ENCODE measurements around the gene TXNRD1.
"Not testable (repeated sequence)": the region's sequence is repeated elsewhere in the genome, so short reads cannot be mapped to it uniquely, and the experiment has no call there.

Gene TXNRD1

GRCh38 chr12:104258476-104259067, 43.0 kb downstream of the TXNRD1 start:
- H3K9me3 ChIP-seq (ENCODE audit: low read length): no peaks in the 10 kb centered on the region
- no peaks in the 10 kb centered on the region for H3K27me3 ChIP-seq (ENCODE audit: insufficient read depth, low read length)
- no peaks in the 10 kb centered on the region for H3K4me1 ChIP-seq (ENCODE audit: insufficient read depth, low read length)
- no peaks in the 10 kb centered on the region for H3K36me3 ChIP-seq (ENCODE audit: insufficient read depth, low read length)
- H3K4me3 ChIP-seq (ENCODE audit: low read length): no peak overlapping the region
- H2AFZ ChIP-seq (ENCODE audit: low read depth, low read length): no peak overlapping the region

DNA sequence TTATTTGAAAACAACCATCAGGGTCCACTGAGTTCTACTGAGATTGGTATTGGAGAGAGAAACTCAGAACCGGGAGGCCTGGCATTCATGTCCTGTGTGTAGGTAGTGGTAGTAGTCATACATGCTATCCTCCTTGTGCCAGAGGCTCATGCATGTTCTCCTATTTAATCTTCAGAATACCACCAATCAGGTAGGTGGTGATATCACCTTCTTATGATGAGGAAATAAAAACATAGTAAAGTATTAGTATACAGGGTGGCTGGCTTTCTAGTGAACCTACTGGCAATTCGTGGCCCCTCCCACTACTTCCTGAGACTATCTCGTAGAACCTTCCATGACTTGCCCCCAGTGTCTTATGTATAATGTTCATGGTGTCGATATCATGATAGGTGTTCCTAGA, 47.4 kb downstream of the TXNRD1 start:
- Histone ChIP-seq H3K9me3 (ENCODE audit: low read length) (no peaks in the 10 kb centered on the region), H3K4me1 (ENCODE audit: insufficient read depth, low read length) (peaks cover 6% of the 10 kb centered on the region), H3K4me3 (ENCODE audit: low read length) (no peak overlapping the region)

DNA sequence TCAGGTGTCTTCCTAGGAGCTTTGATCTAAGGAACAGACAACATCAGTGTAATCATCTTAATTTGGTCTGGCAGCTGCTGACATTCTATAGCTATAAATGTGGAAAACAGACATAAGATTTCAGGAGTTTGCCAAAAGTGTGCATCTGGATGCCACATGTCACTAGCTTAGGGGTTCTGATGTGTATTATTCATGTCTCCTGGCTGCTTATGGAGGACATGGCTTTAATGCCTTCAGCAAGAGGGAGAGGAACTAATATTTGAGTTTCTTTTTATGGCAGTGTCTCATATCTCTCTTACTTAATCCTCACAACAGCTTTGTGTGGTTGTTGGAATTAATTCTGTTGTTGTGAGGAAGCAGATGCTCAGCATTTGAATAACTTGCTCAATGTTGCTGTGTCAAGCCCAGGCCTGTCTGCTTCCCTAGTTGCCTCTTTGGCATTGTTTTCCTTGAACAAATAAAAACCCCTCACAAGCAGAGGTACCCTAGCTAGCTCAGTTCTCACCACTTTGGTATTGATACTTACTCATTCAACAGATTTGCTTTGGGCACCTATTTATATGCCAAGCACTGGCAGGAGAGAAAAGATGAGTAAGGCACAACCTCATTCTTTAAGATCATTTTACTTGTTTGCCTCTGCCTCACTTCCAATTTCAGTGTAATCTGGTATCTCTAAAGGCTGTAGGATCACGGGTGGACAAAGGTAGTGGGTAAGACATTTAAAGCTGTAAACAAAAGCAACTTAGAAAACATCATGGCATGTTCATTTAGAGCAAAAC, 48.2 kb downstream of the TXNRD1 start:
- no peaks in the 10 kb centered on the region for H3K27me3 ChIP-seq (ENCODE audit: insufficient read depth, low read length)
- peaks cover 6% of the 10 kb centered on the region for H3K4me1 ChIP-seq (ENCODE audit: insufficient read depth, low read length)
- no peaks in the 10 kb centered on the region for H3K9me3 ChIP-seq (ENCODE audit: low read length)
- H2AFZ ChIP-seq (ENCODE audit: low read depth, low read length): peak overlapping the region; percentile 68
- H3K4me3 ChIP-seq (ENCODE audit: low read length): no peak overlapping the region
- no peaks in the 10 kb centered on the region for H3K36me3 ChIP-seq (ENCODE audit: insufficient read depth, low read length)

More for the DNA sequence above, 47.4 kb downstream of the TXNRD1 start:
- Histone ChIP-seq H3K27me3 (ENCODE audit: insufficient read depth, low read length) (no peaks in the 10 kb centered on the region), H3K36me3 (ENCODE audit: insufficient read depth, low read length) (no peaks in the 10 kb centered on the region), H2AFZ (ENCODE audit: low read depth, low read length) (no peak overlapping the region)

DNA sequence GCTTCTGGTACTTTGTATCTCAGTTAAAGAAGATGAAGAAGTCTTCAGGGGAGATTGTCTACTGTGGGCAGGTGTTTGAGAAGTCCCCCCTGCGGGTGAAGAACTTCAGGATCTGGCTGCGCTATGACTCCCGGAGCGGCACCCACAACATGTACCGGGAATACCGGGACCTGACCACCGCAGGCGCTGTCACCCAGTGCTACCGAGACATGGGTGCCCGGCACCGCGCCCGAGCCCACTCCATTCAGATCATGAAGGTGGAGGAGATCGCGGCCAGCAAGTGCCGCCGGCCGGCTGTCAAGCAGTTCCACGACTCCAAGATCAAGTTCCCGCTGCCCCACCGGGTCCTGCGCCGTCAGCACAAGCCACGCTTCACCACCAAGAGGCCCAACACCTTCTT, 49.9 kb downstream of the TXNRD1 start:
- not testable (repeated sequence) for H3K9me3 ChIP-seq (ENCODE audit: low read length); H3K36me3 ChIP-seq (ENCODE audit: insufficient read depth, low read length); H3K4me1 ChIP-seq (ENCODE audit: insufficient read depth, low read length); H2AFZ ChIP-seq (ENCODE audit: low read depth, low read length); H3K4me3 ChIP-seq (ENCODE audit: low read length); H3K27me3 ChIP-seq (ENCODE audit: insufficient read depth, low read length)

DNA sequence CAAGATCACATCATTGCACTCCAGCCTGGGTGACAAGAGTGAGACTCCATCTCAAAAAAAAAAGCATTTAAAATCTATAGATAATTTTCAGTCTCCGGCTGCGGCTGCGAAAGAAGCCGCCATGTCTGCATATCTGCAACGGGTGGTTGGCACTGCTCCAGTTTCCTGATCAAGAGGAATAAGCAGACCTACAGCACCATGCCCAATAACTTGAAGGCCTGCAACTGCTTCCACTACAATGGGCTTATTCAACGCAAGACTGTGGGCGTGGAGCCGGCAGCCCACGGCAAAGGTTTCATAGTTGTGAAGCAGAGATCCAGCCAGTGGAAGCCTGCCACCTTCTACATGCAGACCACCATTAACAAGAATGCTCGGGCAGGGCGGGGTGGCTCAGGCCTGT, 57.4 kb downstream of the TXNRD1 start:
- Histone ChIP-seq H3K27me3 (ENCODE audit: insufficient read depth, low read length) (no peaks in the 10 kb centered on the region), H3K36me3 (ENCODE audit: insufficient read depth, low read length) (no peaks in the 10 kb centered on the region), H3K4me3 (ENCODE audit: low read length) (no peak overlapping the region), H3K9me3 (ENCODE audit: low read length) (no peaks in the 10 kb centered on the region), H3K4me1 (ENCODE audit: insufficient read depth, low read length) (no peaks in the 10 kb centered on the region), H2AFZ (ENCODE audit: low read depth, low read length) (no peak overlapping the region)

DNA sequence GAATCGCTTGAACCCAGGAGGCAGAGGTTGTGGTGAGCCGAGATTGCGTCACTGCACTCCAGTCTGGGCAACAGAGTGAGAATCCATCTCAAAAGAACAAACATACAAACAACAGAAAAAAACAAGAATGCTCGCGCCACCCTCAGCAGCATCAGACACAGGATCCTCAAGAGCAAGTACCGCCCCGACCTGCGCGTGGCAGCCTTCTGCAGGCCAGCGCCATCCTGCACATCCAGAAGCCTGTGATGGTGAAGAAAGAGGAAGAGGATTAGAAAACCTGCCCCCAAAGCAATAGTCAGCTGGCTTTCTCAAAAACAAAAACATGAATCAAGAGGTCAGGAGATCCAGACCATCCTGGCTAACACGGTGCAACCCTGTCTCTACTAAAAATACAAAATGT, 57.9 kb downstream of the TXNRD1 start:
- Histone ChIP-seq H3K4me1 (ENCODE audit: insufficient read depth, low read length) (no peaks in the 10 kb centered on the region), H3K27me3 (ENCODE audit: insufficient read depth, low read length) (no peaks in the 10 kb centered on the region), H2AFZ (ENCODE audit: low read depth, low read length) (no peak overlapping the region), H3K36me3 (ENCODE audit: insufficient read depth, low read length) (no peaks in the 10 kb centered on the region), H3K9me3 (ENCODE audit: low read length) (no peaks in the 10 kb centered on the region), H3K4me3 (ENCODE audit: low read length) (no peak overlapping the region)

- no peaks in the 10 kb centered on the region for H3K4me1 ChIP-seq (ENCODE audit: insufficient read depth, low read length)
- no peaks in the 10 kb centered on the region for H3K36me3 ChIP-seq (ENCODE audit: insufficient read depth, low read length)
- no peak overlapping the region for H2AFZ ChIP-seq (ENCODE audit: low read depth, low read length)
- H3K4me3 ChIP-seq (ENCODE audit: low read length): no peak overlapping the region
- no peaks in the 10 kb centered on the region for H3K9me3 ChIP-seq (ENCODE audit: low read length)
- no peaks in the 10 kb centered on the region for H3K27me3 ChIP-seq (ENCODE audit: insufficient read depth, low read length)
Observed at GRCh38 chr12:104274811-104275210, 59.2 kb downstream of the TXNRD1 start.

DNA sequence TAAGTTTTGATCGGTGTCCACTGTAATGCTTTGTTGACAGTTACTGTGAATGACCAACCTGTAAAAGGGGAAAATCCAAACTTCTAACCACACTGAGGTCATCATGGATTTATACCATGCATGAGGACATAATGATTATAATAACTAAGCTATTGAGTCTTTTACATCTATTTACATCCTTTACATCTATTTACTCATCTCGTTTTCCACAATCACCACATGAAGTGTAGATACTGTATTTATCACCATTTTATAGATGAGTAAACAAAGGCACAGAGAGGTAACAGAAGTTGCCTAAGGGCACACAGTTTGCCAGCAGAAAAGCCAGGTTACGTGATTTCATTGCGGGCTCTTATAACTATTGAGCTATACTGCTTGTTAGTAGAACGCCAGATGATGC, 60.1 kb downstream of the TXNRD1 start:
- Histone ChIP-seq H3K9me3 (ENCODE audit: low read length) (no peaks in the 10 kb centered on the region), H3K4me1 (ENCODE audit: insufficient read depth, low read length) (no peaks in the 10 kb centered on the region), H2AFZ (ENCODE audit: low read depth, low read length) (no peak overlapping the region), H3K27me3 (ENCODE audit: insufficient read depth, low read length) (no peaks in the 10 kb centered on the region), H3K36me3 (ENCODE audit: insufficient read depth, low read length) (no peaks in the 10 kb centered on the region), H3K4me3 (ENCODE audit: low read length) (no peak overlapping the region)

DNA sequence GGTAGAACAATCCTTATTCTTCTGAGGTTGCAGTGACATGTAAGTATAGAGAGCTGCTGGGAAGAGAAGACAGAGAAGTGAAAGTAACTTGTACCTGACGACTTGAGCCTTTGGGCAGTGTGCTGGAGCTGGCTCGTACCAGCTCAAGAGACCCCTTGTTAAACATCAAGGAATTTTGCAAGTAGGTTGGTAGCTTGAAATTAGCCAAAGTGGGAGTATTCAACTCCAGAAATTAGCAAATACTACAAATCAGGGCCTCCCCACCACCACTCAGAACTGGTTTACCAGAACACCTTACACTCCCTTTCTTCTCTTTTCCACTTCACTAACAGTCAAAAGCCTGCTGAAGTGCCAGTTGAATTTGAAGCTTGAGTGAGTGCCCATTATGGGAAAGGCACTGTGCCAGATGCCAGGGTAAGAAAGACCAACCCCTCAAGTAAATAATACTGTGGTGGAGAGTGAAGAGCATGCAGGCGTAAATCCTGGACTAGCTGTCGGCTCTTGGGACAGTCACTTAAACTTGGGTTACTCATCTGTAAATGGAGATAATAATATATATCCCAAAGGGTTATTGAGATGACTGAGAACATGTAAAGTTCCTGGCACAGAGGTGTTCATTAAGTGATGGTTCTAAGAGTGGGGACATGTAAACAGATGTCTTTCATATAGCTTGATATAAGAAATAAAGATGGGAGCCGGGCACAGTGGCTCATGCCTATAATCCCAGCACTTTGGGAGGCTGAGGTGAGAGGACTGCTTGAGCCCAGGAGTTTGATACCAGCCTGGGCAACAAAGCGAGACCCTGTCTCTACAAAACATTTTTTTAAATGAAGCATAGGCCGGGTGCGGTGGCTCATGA, 60.9 kb downstream of the TXNRD1 start:
- Histone ChIP-seq H3K4me1 (ENCODE audit: insufficient read depth, low read length) (no peaks in the 10 kb centered on the region), H3K27me3 (ENCODE audit: insufficient read depth, low read length) (no peaks in the 10 kb centered on the region), H3K36me3 (ENCODE audit: insufficient read depth, low read length) (no peaks in the 10 kb centered on the region), H3K4me3 (ENCODE audit: low read length) (no peak overlapping the region), H2AFZ (ENCODE audit: low read depth, low read length) (no peak overlapping the region), H3K9me3 (ENCODE audit: low read length) (no peaks in the 10 kb centered on the region)

- Histone ChIP-seq H3K4me1 (ENCODE audit: insufficient read depth, low read length) (no peaks in the 10 kb centered on the region), H3K36me3 (ENCODE audit: insufficient read depth, low read length) (no peaks in the 10 kb centered on the region), H3K4me3 (ENCODE audit: low read length) (no peak overlapping the region), H2AFZ (ENCODE audit: low read depth, low read length) (no peak overlapping the region), H3K9me3 (ENCODE audit: low read length) (no peaks in the 10 kb centered on the region), H3K27me3 (ENCODE audit: insufficient read depth, low read length) (no peaks in the 10 kb centered on the region)
Observed at GRCh38 chr12:104279164-104279563, 63.6 kb downstream of the TXNRD1 start.

GRCh38 chr12:104280111-104280510, 64.5 kb downstream of the TXNRD1 start:
- Histone ChIP-seq H3K4me1 (ENCODE audit: insufficient read depth, low read length) (no peaks in the 10 kb centered on the region), H3K27me3 (ENCODE audit: insufficient read depth, low read length) (no peaks in the 10 kb centered on the region), H3K9me3 (ENCODE audit: low read length) (no peaks in the 10 kb centered on the region), H3K4me3 (ENCODE audit: low read length) (no peak overlapping the region), H2AFZ (ENCODE audit: low read depth, low read length) (no peak overlapping the region), H3K36me3 (ENCODE audit: insufficient read depth, low read length) (no peaks in the 10 kb centered on the region)

GRCh38 chr12:104280717-104281458, 65.3 kb downstream of the TXNRD1 start:
- Histone ChIP-seq H2AFZ (ENCODE audit: low read depth, low read length) (no peak overlapping the region), H3K36me3 (ENCODE audit: insufficient read depth, low read length) (no peaks in the 10 kb centered on the region), H3K4me1 (ENCODE audit: insufficient read depth, low read length) (peaks cover 2% of the 10 kb centered on the region), H3K4me3 (ENCODE audit: low read length) (no peak overlapping the region), H3K27me3 (ENCODE audit: insufficient read depth, low read length) (no peaks in the 10 kb centered on the region), H3K9me3 (ENCODE audit: low read length) (no peaks in the 10 kb centered on the region)

DNA sequence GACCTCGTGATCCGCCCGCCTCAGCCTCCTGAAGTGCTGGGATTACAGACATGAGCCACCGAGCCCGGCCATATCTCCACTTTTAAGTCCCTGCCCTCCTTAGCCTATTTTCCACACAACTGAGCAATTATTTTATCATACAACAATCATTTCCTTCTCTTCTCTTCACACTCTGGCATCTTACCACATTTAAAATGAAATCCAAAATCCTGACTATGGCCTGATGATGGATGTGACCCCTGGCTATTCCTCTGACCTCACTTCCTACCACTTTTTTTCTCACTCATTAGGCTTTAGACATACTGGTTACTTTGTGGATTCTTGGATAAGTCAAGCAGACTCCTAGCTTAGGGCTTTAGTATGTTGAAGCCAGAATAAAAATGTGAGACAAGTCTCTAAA, 66.1 kb downstream of the TXNRD1 start:
- no peak overlapping the region for H3K4me3 ChIP-seq (ENCODE audit: low read length)
- no peaks in the 10 kb centered on the region for H3K9me3 ChIP-seq (ENCODE audit: low read length)
- no peaks in the 10 kb centered on the region for H3K36me3 ChIP-seq (ENCODE audit: insufficient read depth, low read length)
- H3K27me3 ChIP-seq (ENCODE audit: insufficient read depth, low read length): no peaks in the 10 kb centered on the region
- no peak overlapping the region for H2AFZ ChIP-seq (ENCODE audit: low read depth, low read length)
- peaks cover 8% of the 10 kb centered on the region for H3K4me1 ChIP-seq (ENCODE audit: insufficient read depth, low read length)
